Muscle layer of colon (tissue), 2 donors: Measurements from ENCODE around the gene SLC35C1.
"Not testable (repeated sequence)": the region's sequence is repeated elsewhere in the genome, so short reads cannot be mapped to it uniquely, and the experiment has no call there.

Source experiments
- H3K27ac ChIP-seq: one replicate; pipeline ENCODE4 v1.7.0; 2013; ENCODE audit warnings: low read depth, mild to moderate bottlenecking, low read length, moderate library complexity
- H3K27me3 ChIP-seq, 2 donors: one replicate each; pipeline ENCODE4 v1.7.0; 2013; ENCODE audit warnings: low read length in 2 of 2, mild to moderate bottlenecking in 2 of 2; ENCODE audit not compliant: insufficient read depth in 2 of 2, control insufficient read depth in 1 of 2
- H3K36me3 ChIP-seq: one replicate; pipeline ENCODE4 v1.7.0; 2013; ENCODE audit warnings: mild to moderate bottlenecking, low read length; ENCODE audit not compliant: insufficient read depth
- H3K4me1 ChIP-seq: one replicate; pipeline ENCODE4 v1.7.0; 2013; ENCODE audit warnings: mild to moderate bottlenecking, low read length; ENCODE audit not compliant: insufficient read depth
- H3K4me3 ChIP-seq, 2 donors: one replicate each; pipeline ENCODE4 v1.7.0; 2013; ENCODE audit warnings: low read length in 2 of 2, low read depth in 1 of 2, mild to moderate bottlenecking in 1 of 2, moderate library complexity in 1 of 2
- H3K9ac ChIP-seq: one replicate; pipeline ENCODE4 v1.7.0; 2013; ENCODE audit warnings: low read length
- H3K9me3 ChIP-seq: one replicate; pipeline ENCODE4 v1.7.0; 2013; ENCODE audit warnings: mild to moderate bottlenecking, low read length
- donor health status: abdominal sarcoma.
- donor health status: Adenocarcinoma of cecum.

Gene SLC35C1

DNA sequence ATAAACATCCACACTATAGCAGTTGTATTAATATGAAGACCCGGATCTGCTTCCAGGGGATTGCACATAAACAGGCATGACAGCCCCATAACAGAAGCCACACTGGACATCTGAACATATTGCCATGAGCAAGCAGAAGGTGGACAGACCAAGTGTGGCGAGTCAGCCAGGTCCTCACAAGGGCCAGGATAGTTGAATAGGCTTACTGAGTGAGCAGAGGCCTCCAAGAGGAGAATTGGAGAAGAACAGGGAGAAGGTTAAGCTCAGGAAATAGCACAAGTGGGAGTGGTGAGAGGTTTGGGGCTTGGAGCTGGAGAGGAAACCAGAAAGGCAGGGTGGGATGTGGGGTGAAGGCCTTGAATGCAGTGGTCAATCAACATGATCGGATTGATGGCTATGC lies 10.8 kb downstream of the SLC35C1 start:
- Histone ChIP-seq H3K9me3 (no peaks in the 10 kb centered on the region), H3K4me3 (no peak overlapping the region), H3K4me1 (no peaks in the 10 kb centered on the region), H3K27me3 (no peaks in the 10 kb centered on the region), H3K9ac (no peak overlapping the region), H3K36me3 (peaks cover 11% of the 10 kb centered on the region), H3K27ac (no peak overlapping the region)

DNA sequence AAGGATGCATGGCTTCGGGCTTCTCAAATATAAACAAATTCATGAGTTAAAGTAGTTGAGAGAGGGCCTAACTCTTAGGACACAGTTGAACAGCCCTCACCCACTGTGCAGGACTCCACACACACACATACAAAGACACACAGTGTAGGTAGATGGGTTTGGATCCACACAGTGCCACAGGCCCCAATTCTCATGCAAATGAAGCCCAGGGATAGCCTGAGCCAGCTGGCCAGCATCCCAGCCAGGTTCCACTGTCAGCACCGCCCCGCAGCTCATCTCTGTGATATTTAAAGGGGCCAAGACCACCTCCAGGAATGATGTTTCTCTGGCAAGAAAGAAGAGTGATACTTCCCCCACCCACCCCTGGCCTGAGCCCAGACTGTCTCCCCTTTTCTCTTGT lies 11.7 kb downstream of the SLC35C1 start:
- peaks cover 4% of the 10 kb centered on the region for H3K36me3 ChIP-seq
- H3K27me3 ChIP-seq: no peaks in the 10 kb centered on the region
- H3K4me3 ChIP-seq: no peak overlapping the region
- no peaks in the 10 kb centered on the region for H3K4me1 ChIP-seq
- no peak overlapping the region for H3K27ac ChIP-seq
- H3K9ac ChIP-seq: no peak overlapping the region
- H3K9me3 ChIP-seq: no peaks in the 10 kb centered on the region

DNA sequence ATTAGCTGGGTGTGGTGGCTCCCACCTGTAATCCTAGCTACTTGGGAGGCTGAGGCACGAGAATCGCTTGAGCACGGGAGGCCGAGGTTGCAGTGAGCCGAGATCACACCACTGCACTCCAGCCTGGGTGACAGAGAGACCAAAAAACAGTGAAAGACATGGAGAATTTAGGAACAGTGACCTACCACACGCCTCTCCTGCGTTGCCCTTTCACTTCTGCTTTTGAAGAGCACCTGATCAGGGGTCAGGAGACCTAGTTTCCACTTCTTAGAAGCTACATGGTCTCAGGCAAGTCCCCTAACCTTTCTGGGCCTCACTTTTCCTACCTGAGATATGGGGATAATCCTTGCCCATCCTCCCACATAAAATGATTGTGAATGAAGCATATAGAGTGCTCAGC lies 12.2 kb downstream of the SLC35C1 start:
- Histone ChIP-seq H3K27ac (no peak overlapping the region), H3K4me3 (no peak overlapping the region), H3K27me3 (no peaks in the 10 kb centered on the region), H3K9me3 (no peaks in the 10 kb centered on the region), H3K36me3 (no peaks in the 10 kb centered on the region), H3K9ac (no peak overlapping the region), H3K4me1 (no peaks in the 10 kb centered on the region)

DNA sequence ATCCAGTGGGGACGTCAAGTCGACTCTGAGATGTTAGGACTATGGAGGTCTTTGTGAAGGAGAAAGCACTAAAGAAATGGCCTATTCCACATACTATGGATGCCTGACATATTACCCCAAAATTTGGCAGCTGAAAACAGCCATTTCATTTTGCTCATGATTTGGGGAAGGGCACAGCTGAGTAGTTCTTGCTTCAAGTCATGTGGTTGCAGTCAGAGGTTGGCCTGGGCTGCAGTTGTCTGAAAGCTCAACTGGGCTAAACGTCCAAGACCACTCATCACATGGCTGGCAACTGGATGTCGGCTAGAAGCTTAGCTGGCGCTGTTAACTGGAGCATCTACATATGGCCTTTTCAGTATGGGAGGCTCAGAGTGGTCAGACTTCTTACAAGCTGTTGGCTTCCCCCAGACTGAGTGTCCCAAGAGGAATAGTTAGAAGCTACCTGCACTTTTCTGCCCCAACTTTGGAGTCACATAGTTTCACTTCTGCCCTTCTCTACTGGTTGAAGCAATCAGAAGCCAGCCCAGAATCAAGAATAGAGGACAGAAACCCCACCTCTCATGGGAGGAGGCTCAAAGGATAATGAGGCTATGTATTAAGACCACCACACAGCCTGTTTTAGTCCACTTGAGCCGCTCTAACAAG lies 14.1 kb downstream of the SLC35C1 start:
- Histone ChIP-seq H3K36me3 (no peaks in the 10 kb centered on the region), H3K27ac (no peak overlapping the region), H3K4me3 (no peak overlapping the region), H3K9me3 (no peaks in the 10 kb centered on the region), H3K4me1 (no peaks in the 10 kb centered on the region), H3K27me3 (no peaks in the 10 kb centered on the region), H3K9ac (no peak overlapping the region)

DNA sequence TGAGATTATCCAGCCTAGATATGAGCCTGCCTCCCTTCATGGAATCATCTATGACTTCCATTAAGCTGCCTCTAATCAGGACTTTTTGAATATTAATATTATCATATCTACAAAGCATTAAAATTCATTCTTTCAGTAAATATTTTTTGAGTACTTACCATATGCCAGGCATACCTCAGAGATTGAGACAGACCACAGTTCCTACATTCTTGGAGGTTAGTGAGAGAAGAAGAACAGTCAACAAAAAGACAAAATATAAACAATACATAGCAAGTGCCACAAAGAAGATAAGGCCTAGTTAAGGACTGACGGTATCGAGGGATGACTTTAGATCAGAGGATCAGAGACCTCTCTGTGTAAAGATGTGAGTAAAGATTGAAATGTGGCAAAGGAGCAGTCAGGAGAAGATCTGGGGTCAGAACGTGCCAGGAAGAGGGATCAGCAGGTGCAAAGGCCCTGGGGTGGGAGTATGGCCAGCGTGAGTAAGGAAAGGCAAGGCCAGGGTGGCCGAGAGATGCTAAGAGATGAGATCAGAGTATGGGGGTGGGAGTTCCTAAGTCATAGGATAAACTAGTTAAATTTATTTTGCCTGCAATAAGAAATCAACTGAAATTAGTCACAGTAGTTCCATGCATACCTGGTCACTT lies 15.4 kb downstream of the SLC35C1 start:
- Histone ChIP-seq H3K4me3 (no peak overlapping the region), H3K4me1 (no peaks in the 10 kb centered on the region), H3K36me3 (no peaks in the 10 kb centered on the region), H3K9ac (no peak overlapping the region), H3K27ac (no peak overlapping the region), H3K9me3 (no peaks in the 10 kb centered on the region), H3K27me3 (no peaks in the 10 kb centered on the region)

DNA sequence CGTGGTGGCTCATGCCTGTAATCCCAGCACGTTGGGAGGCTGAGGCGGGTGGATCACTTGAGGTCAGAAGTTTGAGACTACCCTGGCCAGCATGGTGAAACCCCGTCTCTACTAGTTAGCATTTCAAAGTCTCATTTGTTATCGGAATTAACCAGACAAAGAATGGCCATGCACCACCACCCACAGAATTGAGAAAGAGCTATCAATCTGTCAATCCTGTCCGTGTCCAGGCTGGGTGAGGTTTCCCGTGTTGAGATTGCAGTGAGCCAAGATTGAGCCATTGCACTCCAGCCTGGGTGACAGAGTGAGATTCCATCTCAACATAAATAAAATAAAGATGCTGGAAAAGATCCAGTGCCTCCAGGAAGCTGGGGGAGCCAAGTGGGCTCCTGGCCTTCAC lies 21.5 kb downstream of the SLC35C1 start:
- not testable (repeated sequence) for H3K4me3 ChIP-seq

DNA sequence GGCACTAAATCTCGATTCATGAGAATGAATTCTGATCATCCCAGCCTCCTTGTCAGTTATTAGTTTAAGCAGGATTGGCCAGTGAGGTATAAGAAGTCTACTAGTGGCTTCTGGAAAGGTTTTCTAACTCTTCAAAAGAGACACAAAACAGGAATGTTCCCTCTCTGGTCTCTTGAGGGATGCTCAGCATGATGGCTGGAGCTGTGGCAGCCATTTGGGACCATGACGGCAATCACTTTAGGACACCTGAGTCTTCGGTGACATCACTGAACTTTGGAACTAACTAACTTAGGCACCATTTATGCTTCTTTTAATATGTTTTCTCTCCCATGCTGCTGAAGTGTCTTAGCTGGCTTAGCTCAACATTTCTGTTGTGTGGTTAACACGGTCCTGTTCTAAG lies 22.2 kb downstream of the SLC35C1 start:
- Histone ChIP-seq H3K27me3 (no peaks in the 10 kb centered on the region), H3K4me1 (no peaks in the 10 kb centered on the region), H3K9me3 (no peaks in the 10 kb centered on the region), H3K4me3 (no peak overlapping the region), H3K36me3 (no peaks in the 10 kb centered on the region), H3K27ac (no peak overlapping the region), H3K9ac (no peak overlapping the region)

More for the DNA sequence above, 21.5 kb downstream of the SLC35C1 start:
- H3K9ac ChIP-seq, H3K27me3 ChIP-seq, H3K4me1 ChIP-seq, H3K36me3 ChIP-seq, H3K9me3 ChIP-seq, H3K27ac ChIP-seq: not testable (repeated sequence)

DNA sequence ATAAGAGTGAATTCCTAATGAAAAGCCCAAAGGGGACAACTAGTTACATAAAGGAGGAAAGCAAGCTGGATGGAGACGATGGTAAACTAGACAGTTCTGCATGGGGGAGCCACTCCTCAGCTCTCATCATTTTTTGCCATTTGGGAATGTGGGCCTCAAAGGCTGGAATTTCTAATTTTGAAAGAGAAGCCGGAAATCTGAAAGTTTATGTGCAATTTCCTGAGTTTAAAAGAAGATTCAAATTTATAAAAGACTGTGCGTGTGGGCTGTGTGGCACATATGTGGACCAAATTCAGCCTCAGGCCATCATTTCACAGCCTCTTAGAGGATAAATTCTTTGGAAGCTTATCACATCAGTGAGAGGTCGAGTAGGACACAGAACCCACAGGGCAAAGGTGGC lies 24.0 kb downstream of the SLC35C1 start:
- Histone ChIP-seq H3K9ac (no peak overlapping the region), H3K36me3 (no peaks in the 10 kb centered on the region), H3K4me3 (no peak overlapping the region), H3K27me3 (no peaks in the 10 kb centered on the region), H3K27ac (no peak overlapping the region), H3K4me1 (no peaks in the 10 kb centered on the region), H3K9me3 (no peaks in the 10 kb centered on the region)

DNA sequence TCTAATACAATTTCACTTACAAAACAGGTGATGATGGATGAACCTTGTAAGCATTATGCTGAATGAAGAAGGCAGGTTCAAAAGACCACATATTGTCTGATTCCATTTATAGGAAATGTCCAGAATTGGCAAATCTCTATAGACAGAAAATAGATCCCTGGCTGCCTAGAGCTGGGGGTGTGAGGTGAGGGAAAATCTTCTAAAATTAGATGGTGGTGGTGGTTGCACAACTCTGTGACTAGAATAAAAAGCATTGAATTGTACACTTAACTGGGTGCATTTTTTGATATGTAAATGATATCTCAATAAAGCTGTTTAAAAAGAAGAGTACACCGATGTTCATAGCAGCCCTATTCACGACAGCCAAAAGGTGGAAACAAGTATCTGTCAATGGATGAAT lies 25.6 kb downstream of the SLC35C1 start:
- no peaks in the 10 kb centered on the region for H3K4me1 ChIP-seq
- no peaks in the 10 kb centered on the region for H3K9me3 ChIP-seq

DNA sequence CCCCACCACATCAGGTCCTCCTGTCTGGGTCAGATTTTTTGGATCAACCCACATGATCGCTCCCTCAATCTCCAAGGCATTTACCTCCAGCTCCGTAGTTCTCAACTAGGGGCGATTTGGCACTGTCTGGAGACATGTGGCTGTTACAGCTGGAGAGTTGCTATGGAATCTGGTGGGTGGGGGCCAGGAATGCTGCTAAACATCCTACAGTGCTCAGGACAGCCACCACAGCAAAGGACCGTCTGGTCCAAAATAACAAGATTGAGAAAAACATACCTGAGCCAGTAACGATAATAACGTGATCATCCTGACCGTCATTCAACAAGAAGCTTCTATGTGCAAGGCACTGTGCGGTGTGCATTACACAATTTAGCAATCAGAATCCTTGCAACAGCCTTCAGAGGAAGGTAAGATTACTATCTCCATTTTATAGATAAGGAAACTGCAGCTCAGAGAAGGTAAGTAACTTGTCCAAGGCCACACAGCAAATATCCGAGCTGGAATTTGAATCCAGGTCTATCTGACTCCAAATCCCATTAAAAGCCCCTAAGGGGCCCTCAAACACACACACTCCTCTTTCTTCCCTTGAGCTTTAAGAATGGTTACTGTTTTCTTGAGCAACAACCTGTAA lies 28.0 kb downstream of the SLC35C1 start:
- Histone ChIP-seq H3K9me3 (no peaks in the 10 kb centered on the region), H3K4me3 (no peak overlapping the region), H3K27me3 (no peaks in the 10 kb centered on the region), H3K27ac (no peak overlapping the region), H3K4me1 (no peaks in the 10 kb centered on the region), H3K9ac (no peak overlapping the region), H3K36me3 (no peaks in the 10 kb centered on the region)

More for the DNA sequence above, 25.6 kb downstream of the SLC35C1 start:
- no peaks in the 10 kb centered on the region for H3K27me3 ChIP-seq
- no peaks in the 10 kb centered on the region for H3K36me3 ChIP-seq
- no peak overlapping the region for H3K9ac ChIP-seq
- no peak overlapping the region for H3K27ac ChIP-seq
- H3K4me3 ChIP-seq: no peak overlapping the region

DNA sequence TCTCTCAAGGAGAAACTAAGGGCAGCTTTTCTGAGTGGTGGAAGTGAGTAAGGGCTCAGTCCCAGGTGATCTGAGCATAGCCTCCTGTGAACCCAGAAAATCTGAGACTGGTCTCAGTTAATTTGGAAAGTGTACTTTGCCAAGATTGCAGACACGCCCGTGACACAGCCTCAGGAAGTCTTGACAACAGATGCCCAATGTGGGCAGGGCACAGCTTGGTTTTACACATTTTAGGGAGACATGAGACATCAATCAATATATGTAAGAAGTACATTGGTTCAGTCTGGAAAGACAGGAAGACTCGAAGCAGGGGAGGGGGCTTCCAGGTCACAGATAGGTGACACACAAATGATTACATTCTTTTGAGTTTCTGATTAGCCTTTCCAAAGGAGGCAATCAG lies 28.8 kb downstream of the SLC35C1 start:
- no peak overlapping the region for H3K4me3 ChIP-seq
- H3K9ac ChIP-seq: no peak overlapping the region
- H3K4me1 ChIP-seq: no peaks in the 10 kb centered on the region
- no peak overlapping the region for H3K27ac ChIP-seq
- no peaks in the 10 kb centered on the region for H3K9me3 ChIP-seq
- no peaks in the 10 kb centered on the region for H3K27me3 ChIP-seq
- no peaks in the 10 kb centered on the region for H3K36me3 ChIP-seq

DNA sequence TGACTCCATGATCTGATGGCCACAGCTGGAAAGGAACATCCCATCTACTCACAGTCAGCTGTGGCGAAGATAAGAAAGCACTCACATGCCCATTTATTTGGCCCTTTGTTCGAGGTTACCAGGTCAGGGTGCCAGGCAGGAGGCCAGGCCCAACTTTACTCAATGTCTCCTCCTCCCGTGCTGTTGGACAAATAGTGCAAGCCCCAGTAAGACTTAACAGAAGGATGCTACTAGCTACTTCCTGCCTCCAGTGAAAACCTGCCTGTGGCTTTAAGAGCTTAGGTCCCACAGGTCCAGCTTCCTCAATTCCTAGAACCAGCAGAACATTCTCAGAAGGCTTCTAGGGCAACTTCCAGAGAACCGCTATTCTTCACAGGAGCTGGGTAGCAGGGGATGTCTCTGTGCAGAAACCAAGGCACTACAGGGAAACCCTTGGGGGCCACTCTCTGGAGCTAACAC lies 29.4 kb downstream of the SLC35C1 start:
- Histone ChIP-seq H3K36me3 (no peaks in the 10 kb centered on the region), H3K27ac (no peak overlapping the region), H3K4me1 (no peaks in the 10 kb centered on the region), H3K9ac (no peak overlapping the region), H3K27me3 (no peaks in the 10 kb centered on the region), H3K4me3 (no peak overlapping the region), H3K9me3 (no peaks in the 10 kb centered on the region)
